Stimulated activated CD4-positive, alpha-beta T cell treated with anti-CD3 and anti-CD28 coated beads, TNF-alpha, amount 100 ng/mL, for 24 hours (primary cell): ENCODE results near the gene CD40.
"Not testable (repeated sequence)": the region's sequence is repeated elsewhere in the genome, so short reads cannot be mapped to it uniquely, and the experiment has no call there.

Experiments
- DNase-seq, 3 experiments: peaks; one replicate each; pipeline ENCODE4 v3.0.0-alpha.2; 2020; ENCODE audit warnings: low read depth in 3 of 3

The CD40 gene

DNA sequence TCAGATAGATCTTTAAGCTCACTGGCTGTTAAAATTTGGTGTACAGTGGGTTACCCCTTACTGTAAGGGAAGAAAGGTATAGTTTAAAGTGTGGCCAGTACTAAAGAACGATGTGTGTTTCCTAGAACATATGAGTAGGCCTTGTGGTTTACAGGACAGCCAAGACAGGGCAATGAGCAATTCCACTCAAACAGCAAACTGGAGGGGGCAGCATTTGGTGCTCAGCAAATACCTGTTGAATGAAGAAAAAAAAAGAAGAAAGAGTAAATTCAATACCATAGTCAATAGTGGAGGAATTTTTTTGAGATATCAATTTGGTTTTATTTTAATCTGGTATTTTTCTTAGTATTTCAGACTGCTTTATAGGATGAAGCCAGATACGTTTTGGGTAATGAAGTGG lies 24.6 kb upstream of the CD40 start:
- no peak for DNase-seq

DNA sequence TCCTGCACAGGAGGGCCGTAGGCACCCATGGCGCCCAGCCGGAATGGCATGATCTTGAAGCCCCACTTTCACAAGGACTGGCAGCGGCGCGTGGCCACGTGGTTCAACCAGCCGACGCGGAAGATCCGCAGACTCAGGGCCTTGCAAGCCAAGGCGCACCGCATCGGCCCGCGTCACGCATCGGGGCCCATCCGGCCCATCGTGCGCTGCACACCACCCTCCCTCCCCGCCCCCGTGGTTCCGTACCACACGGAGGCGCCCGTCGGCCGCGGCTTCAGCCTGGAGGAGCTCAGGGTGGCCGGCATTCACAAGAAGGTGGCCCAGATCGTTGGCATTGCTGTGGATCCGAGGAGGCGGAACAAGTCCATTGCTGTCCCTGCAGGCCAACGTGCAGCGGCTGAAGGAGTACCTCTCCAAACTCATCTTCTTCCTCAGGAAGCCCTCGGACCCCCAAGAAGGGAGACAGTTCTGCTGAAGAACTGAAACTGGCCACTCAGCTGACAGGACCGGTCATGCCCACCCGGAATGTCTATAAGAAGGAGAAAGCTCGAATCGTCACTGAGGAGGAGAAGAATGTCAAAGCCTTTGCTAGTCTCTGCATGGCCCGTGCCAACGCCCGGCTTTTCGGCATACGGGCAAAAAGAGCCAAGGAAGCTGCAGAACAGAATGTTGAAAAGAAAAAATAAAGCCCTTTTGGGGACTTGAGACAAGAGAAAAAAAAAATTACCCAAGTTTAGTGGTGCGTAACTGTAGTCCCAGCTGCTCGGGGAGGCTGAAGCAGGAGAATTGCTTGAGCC lies 18.4 kb upstream of the CD40 start:
- no peak for DNase-seq

- not testable (repeated sequence) for DNase-seq
Measured at GRCh38 chr20:46100444-46100843, 17.7 kb upstream of the CD40 start.

DNA sequence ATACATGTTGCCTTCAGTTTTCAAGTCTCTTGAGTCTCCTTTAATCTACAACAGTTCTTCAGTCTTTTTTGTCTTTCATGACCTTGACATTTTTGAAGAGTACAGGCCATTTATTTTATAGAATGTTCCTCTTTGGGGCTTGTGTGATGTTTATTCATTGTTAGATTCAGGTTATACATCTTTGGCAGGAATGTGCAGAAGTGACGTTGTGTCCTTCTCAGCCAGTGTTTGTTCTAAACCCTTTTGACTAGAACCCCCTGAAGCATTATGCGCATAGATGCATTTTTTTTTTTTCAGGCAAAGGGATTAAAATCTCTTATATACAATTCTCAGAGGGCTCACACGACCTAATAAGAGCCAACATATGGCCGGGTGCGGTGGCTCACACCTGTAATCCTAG lies 17.1 kb upstream of the CD40 start:
- no peak for DNase-seq

DNA sequence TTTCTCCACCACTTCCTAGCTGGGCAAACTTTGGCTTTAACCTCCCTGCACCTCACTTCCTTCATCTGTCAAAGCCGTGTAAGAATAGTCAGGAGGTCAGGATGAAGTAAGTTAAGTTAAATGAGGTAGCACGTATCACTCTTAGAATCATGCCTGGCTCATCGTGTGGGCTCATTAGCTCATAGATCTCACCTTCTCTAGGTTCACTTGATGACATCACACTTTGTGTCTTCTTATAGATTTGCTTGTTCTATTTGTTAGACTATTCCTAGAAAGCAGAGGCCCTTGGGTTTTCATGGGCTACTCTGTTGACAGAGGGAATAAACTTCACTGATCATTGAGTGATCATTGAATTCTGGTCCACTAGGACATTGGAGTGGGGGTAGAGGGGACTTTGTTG lies 16.2 kb upstream of the CD40 start:
- DNase-seq: no peak

GRCh38 chr20:46102940-46103339 lies 15.2 kb upstream of the CD40 start:
- no peak for DNase-seq

GRCh38 chr20:46104262-46104661 lies 13.9 kb upstream of the CD40 start:
- DNase-seq: no peak

DNA sequence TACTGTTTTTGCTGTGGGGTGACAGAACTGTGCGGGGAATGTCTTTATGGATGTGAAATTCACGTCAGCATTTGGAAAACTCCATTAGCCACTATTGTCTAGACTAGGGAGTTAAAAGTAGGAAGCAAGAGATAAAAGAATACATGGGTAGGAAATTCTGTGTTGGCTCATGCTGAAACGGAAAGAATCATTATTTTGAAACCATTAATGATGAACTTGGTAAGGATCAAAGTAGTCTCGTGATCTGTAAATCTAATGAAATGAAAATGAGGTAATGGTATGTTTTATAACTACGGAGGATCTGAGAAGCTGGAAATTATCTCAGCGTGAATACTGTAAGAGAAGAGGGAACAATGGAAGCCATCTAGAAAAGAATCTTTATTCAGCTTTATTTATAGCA lies 11.1 kb upstream of the CD40 start:
- no peak for DNase-seq

DNA sequence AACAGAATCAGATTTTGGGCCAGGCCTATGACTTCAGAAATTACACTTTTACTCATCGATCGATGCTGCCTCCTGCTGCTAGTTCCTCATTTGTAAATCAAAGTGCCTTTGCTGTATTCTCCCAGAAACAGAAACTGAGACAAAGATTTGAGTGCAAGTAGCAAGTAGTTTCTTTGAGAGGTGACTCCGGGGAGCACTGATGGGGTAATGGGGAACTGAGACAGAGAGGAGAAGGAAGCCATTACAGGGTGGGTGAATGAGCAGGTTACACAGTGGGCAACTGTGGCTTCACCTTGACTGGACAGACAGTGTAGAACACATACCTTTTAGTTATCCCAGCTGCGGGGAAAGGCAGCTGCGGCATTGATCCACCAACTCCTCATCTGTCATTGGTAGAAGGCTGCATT lies 9.7 kb upstream of the CD40 start:
- no peak for DNase-seq

DNA sequence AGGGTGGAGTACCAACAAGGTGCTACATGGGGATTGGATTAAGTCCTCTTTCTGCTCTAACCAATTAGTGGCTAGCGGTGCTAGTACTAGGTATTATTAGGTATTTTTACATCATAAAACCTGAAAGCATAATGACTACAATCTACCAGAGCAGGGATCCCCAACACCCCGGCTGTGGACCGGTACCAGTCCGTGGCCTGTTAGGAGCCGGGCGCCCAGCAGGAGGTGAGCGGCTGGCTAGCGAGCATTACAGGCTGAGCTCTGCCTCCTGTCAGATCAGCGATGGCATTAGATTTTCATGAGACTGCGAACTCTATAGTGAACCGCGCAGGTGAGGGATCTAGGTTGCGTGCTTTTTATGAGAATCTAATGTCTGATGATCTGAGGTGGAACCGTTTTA lies 9.1 kb upstream of the CD40 start:
- no peak for DNase-seq

GRCh38 chr20:46111028-46111835 lies 6.9 kb upstream of the CD40 start:
- no peak for DNase-seq

- DNase-seq: no peak
Measured at GRCh38 chr20:46111836-46112212, 6.3 kb upstream of the CD40 start.

DNA sequence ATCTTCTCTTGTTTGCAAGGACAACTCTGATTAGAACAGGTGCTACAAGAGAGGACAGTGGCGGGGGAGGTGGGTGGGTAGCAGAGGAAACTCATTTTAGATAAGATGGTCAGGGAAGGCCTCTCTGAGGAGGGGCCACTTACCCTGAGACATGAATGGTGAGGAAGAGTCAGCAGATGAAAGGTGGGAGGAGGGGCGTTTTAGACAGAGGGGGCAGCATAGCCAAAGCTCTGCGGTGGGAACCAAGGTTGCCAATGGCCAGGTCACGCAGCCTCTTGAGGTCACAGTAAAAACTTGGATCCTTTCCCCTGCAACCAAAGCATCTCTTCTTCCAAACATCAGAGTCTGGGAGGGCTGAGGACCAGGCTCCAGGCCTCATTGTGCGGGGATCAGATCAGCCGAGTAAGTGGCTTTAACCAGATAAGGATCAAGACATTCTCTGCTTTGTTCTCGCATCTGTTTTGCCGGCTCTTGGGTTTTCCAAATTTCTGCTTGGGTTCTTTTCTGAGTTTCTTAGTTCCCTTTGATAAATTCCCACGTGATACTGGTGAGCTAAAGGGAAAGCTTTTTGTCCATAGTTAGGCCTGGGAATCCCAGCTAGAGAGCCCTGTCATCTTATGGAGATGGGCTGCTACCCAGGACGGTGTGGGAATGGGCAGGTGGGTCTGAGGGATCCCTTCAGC lies 5.5 kb upstream of the CD40 start:
- DNase-seq: no peak

GRCh38 chr20:46113113-46113470 lies 5.0 kb upstream of the CD40 start:
- DNase-seq: no peak

DNA sequence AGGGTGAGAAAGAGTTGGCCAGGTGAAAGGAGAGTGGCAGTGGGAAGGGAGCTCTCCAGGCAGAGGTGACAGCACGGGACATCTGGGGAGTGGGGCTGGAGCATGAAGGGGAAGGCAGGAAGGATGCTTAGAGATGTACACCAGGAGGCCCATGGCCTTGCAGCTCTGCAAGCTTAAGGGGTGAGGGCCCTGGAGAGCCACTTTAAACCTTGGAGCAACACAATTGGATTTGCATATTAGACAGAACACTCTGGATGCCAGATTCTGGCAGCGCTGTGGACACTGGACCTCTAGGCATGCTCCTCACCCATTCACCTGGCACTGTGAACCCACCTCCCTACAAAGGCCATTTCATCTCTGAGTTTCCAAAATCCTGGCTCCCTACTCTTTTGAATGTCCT lies 3.7 kb upstream of the CD40 start:
- DNase-seq: no peak

GRCh38 chr20:46118481-46119020 lies 437 bp downstream of the CD40 start:
- no peak for DNase-seq

GRCh38 chr20:46119028-46119546 lies 973 bp downstream of the CD40 start:
- DNase-seq: no peak

GRCh38 chr20:46119547-46119946 lies 1.4 kb downstream of the CD40 start:
- DNase-seq: no peak

DNA sequence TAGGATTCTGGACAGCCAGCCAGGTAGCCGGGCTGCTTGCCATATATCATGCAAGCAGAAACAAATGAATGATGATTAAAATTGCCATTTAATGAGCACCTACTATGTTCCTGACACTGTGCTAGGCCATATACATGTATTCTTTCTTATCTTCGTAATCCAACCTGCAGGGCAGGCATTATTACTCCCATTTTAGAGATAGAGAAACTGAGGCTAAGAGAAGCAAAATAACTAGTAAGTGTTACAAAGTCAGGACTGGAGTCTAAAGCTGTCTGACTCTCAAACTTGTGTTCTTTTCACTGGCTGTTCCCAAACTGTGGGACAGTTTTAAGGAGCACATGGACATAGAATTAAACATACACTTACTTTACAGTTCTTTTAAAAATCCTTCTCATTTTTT lies 2.0 kb downstream of the CD40 start:
- DNase-seq: no peak

GRCh38 chr20:46121184-46121930 lies 3.2 kb downstream of the CD40 start:
- DNase-seq: no peak

DNA sequence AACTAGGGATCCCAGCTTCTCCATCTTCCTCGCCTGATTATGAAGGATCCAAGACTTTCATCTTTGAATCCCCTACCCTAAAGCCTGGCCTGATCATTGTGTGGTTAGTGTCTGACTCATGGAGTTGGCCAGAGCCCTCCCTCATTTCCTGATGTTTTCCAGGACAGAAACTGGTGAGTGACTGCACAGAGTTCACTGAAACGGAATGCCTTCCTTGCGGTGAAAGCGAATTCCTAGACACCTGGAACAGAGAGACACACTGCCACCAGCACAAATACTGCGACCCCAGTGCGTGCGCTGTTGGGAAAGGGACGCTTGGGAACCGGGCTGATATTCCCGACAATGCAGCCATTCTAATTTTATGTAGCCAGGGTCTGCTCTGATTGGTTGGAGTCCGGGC lies 4.0 kb downstream of the CD40 start:
- DNase-seq: no peak
